Caco-2 (cell line): ENCODE measurements around the gene GNPTAB. TPM values are rescaled to one million over a fixed set of nuclear protein-coding genes. Genes with fewer than 3 reads are reported as not detected.

Source experiments
- total RNA-seq: library from RNA; stranded (reverse); gene quantifications from 2 replicates; pipeline ENCODE4 v1.2.3, GENCODE V29; 2022

GNPTAB gene
- total RNA-seq, 1 experiment from 2014 or later = 39.1 TPM

Other genes with a start within 250 kb of the GNPTAB start
- 0.19 TPM in 1 of 2 replicates, not detected in the other for gene MYBPC1, start 236.0 kb downstream of the GNPTAB start, total RNA-seq
- gene CHPT1, start 133.3 kb downstream of the GNPTAB start, total RNA-seq = 45.4 and 54.6 TPM in 2 replicates
- 0.16 TPM in 1 of 2 replicates, not detected in the other for gene SYCP3, start 91.5 kb downstream of the GNPTAB start, total RNA-seq
- 44.5 and 46.4 TPM in 2 replicates for gene DRAM1, start 46.6 kb upstream of the GNPTAB start, total RNA-seq
- gene WASHC3, start 231.0 kb upstream of the GNPTAB start, total RNA-seq = 40.4 and 43.2 TPM in 2 replicates